Activated effector memory CD4-positive, alpha-beta T cell treated with Interleukin-2 at 50 U/mL for 16 hours (primary cell): ENCODE results near the gene KCNMB4.

ENCODE experiments used
- DNase-seq: peaks from one replicate; pipeline ENCODE4 v3.0.0-alpha.2; 2020

The KCNMB4 gene

GRCh38 chr12:70365648-70366518 is at the start of gene KCNMB4:
TSS of gene KCNMB4 (plus strand) at chr12:70366290. CDS start at chr12:70366735, 445 bp downstream.
- DNase-seq: peak; percentile 55

- no peak for DNase-seq
Measured at GRCh38 chr12:70317781-70318180, 48.3 kb upstream of the KCNMB4 start.

- no peak for DNase-seq
Measured at GRCh38 chr12:70319605-70320004, 46.5 kb upstream of the KCNMB4 start.

GRCh38 chr12:70321191-70321590 is 44.9 kb upstream of the KCNMB4 start:
- DNase-seq: no peak

- DNase-seq: no peak
Measured at GRCh38 chr12:70327541-70327940, 38.5 kb upstream of the KCNMB4 start.

- DNase-seq: no peak
Measured at GRCh38 chr12:70329728-70330127, 36.4 kb upstream of the KCNMB4 start.

- no peak for DNase-seq
Measured at GRCh38 chr12:70330158-70330557, 35.9 kb upstream of the KCNMB4 start.

- DNase-seq: no peak
Measured at GRCh38 chr12:70332236-70332635, 33.9 kb upstream of the KCNMB4 start.

- DNase-seq: no peak
Measured at GRCh38 chr12:70334742-70335141, 31.3 kb upstream of the KCNMB4 start.

- no peak for DNase-seq
Measured at GRCh38 chr12:70338531-70338930, 27.6 kb upstream of the KCNMB4 start.

- no peak for DNase-seq
Measured at GRCh38 chr12:70351076-70351475, 15.0 kb upstream of the KCNMB4 start.

GRCh38 chr12:70353780-70354660 is 12.1 kb upstream of the KCNMB4 start:
- DNase-seq: no peak

GRCh38 chr12:70354787-70355186 is 11.3 kb upstream of the KCNMB4 start:
- DNase-seq: no peak

GRCh38 chr12:70355972-70356371 is 10.1 kb upstream of the KCNMB4 start:
- no peak for DNase-seq

GRCh38 chr12:70359458-70360197 is 6.5 kb upstream of the KCNMB4 start:
- DNase-seq: no peak

- DNase-seq: no peak
Measured at GRCh38 chr12:70360218-70360617, 5.9 kb upstream of the KCNMB4 start.

GRCh38 chr12:70364695-70365397 is 1.2 kb upstream of the KCNMB4 start:
- DNase-seq: no peak

- DNase-seq: no peak
Measured at GRCh38 chr12:70365398-70365647, 767 bp upstream of the KCNMB4 start.

- DNase-seq: peak; percentile 53
Measured at GRCh38 chr12:70366581-70367257, 629 bp downstream of the KCNMB4 start.

- DNase-seq: no peak
Measured at GRCh38 chr12:70367258-70368141, 1.4 kb downstream of the KCNMB4 start.

- DNase-seq: no peak
Measured at GRCh38 chr12:70372881-70373280, 6.8 kb downstream of the KCNMB4 start.
